Neural cell (in vitro differentiated cells): Measurements from ENCODE around the gene CDK7. TPM values are rescaled to one million over a fixed set of nuclear protein-coding genes. Genes with fewer than 3 reads are reported as not detected.

Source experiments
- H2AFZ ChIP-seq: fragments of 200-600, 300-800 bp; sonication (generic), shearing (Covaris generic); 2 replicates; pipeline ENCODE4 v1.6.0; 2014; ENCODE audit warnings: low read depth, mild to moderate bottlenecking, antibody characterized with exemption, low read length, moderate library complexity
- H3F3A ChIP-seq: fragments of 200-600 bp; shearing (Covaris generic); 2 replicates; pipeline ENCODE4 v1.6.1; 2016; ENCODE audit warnings: mild to moderate bottlenecking, moderate library complexity, mixed read lengths, antibody characterized with exemption, low read length; ENCODE audit not compliant: insufficient read depth, poor library complexity, severe bottlenecking
- H3K27ac ChIP-seq: fragments of 200-600, 300-800 bp; sonication (generic), shearing (Covaris generic); 2 replicates; pipeline ENCODE4 v1.5.1; 2014; ENCODE audit warnings: mild to moderate bottlenecking, low read length, moderate library complexity
- H3K27me3 ChIP-seq: fragments of 300-800, 200-600 bp; sonication (generic), shearing (Covaris generic); 2 replicates; pipeline ENCODE4 v1.6.0; 2014; ENCODE audit warnings: mild to moderate bottlenecking, low read depth, low read length, moderate library complexity; ENCODE audit not compliant: insufficient read depth
- H3K36me3 ChIP-seq: fragments of 300-800, 200-600 bp; sonication (generic), shearing (Covaris generic); 2 replicates; pipeline ENCODE4 v1.5.1; 2014; ENCODE audit warnings: mild to moderate bottlenecking, antibody characterized with exemption, low read length, moderate library complexity; ENCODE audit not compliant: insufficient read depth
- H3K4me2 ChIP-seq: fragments of 300-800, 200-600 bp; sonication (generic), shearing (Covaris generic); 2 replicates; pipeline ENCODE4 v1.6.0; 2014; ENCODE audit warnings: mild to moderate bottlenecking, low read length
- H3K4me3 ChIP-seq: fragments of 300-800, 200-600 bp; sonication (generic), shearing (Covaris generic); 2 replicates; pipeline ENCODE4 v1.5.1; 2014; ENCODE audit warnings: mild to moderate bottlenecking, low read length, moderate library complexity
- H3K79me2 ChIP-seq: fragments of 200-600 bp; shearing (Covaris generic); replicated peaks from 2 replicates; pipeline ENCODE4 v1.6.0; 2014; ENCODE audit warnings: mild to moderate bottlenecking, low read length, moderate library complexity; ENCODE audit not compliant: insufficient read depth
- H3K9ac ChIP-seq: fragments of 300-800, 200-600 bp; sonication (generic), shearing (Covaris generic); 2 replicates; pipeline ENCODE4 v1.6.1; 2016; ENCODE audit warnings: mild to moderate bottlenecking, low read length, mixed read lengths
- H3K9me2 ChIP-seq: fragments of 200-600 bp; shearing (Covaris generic); 2 replicates; pipeline ENCODE4 v1.6.1; 2016; ENCODE audit warnings: mild to moderate bottlenecking, low read length, mixed read lengths; ENCODE audit not compliant: insufficient read depth
- H3K9me3 ChIP-seq: fragments of 200-600, 300-800 bp; sonication (generic), shearing (Covaris generic); 2 replicates; pipeline ENCODE4 v1.6.1; 2016; ENCODE audit warnings: mild to moderate bottlenecking, mixed run types, low read length, moderate library complexity, mixed read lengths
- H4K20me1 ChIP-seq: fragments of 200-600 bp; shearing (Covaris generic); 2 replicates; pipeline ENCODE4 v1.6.1; 2016; ENCODE audit warnings: mild to moderate bottlenecking, mixed run types; ENCODE audit not compliant: insufficient read depth
- CTCF ChIP-seq: fragments of 450-650 bp; IDR thresholded peaks from 2 replicates; pipeline ENCODE4 v1.5.1; 2014; ENCODE audit warnings: antibody characterized with exemption, mild to moderate bottlenecking, moderate library complexity; ENCODE audit not compliant: poor library complexity, severe bottlenecking
- EP300 ChIP-seq: fragments of 450-650 bp; conservative IDR thresholded peaks from 2 replicates; pipeline ENCODE4 v1.6.1; 2014; ENCODE audit warnings: antibody characterized with exemption, mild to moderate bottlenecking, moderate library complexity; ENCODE audit not compliant: poor library complexity, severe bottlenecking
- EZH2 ChIP-seq: fragments of 200-600, 300-800 bp; shearing (Covaris generic), sonication (generic); IDR thresholded peaks from 2 replicates; pipeline ENCODE4 v1.6.1; 2014; ENCODE audit warnings: antibody characterized with exemption, low read length, borderline replicate concordance, mild to moderate bottlenecking; ENCODE audit not compliant: insufficient read depth, poor library complexity, severe bottlenecking
- MXI1 ChIP-seq: fragments of 450-650 bp; conservative IDR thresholded peaks from 2 replicates; pipeline ENCODE4 v1.6.1; 2014; ENCODE audit warnings: antibody characterized with exemption, mild to moderate bottlenecking; ENCODE audit not compliant: poor library complexity, severe bottlenecking
- POLR2AphosphoS5 ChIP-seq: IDR thresholded peaks from 2 replicates; pipeline ENCODE4 v1.6.1; 2012
- RAD21 ChIP-seq: fragments of 450-650 bp; conservative IDR thresholded peaks from 2 replicates; pipeline ENCODE4 v1.6.1; 2014; ENCODE audit warnings: antibody characterized with exemption, mild to moderate bottlenecking, moderate library complexity
- SMC3 ChIP-seq: fragments of 450-650 bp; conservative IDR thresholded peaks from 2 replicates; pipeline ENCODE4 v1.6.1; 2014; ENCODE audit warnings: antibody characterized with exemption, mild to moderate bottlenecking, moderate library complexity; ENCODE audit not compliant: poor library complexity
- TAF1 ChIP-seq: IDR thresholded peaks from 2 replicates; pipeline ENCODE4 v1.6.1; 2012; ENCODE audit warnings: low read depth
- polyA plus RNA-seq: library from polyadenylated mRNA; depleted of rRNA; stranded (reverse); fragments of >200 nt; gene quantifications from 2 replicates; pipeline ENCODE4 v1.2.3, GENCODE V29; 2014
- TF ChIP-seq, protein P1 (sequence below): IDR thresholded peaks from 2 replicates; pipeline ENCODE4 v1.6.1; 2012; ENCODE audit warnings: borderline replicate concordance

CDK7 gene
- polyA plus RNA-seq, 1 donor from 2014 or later, result 44.2 TPM

GRCh38 chr5:69209602-69210001 lies 25.1 kb upstream of the CDK7 start:
- H2AFZ ChIP-seq, result no peak overlapping the region
- H4K20me1 ChIP-seq, result no peaks in the 10 kb centered on the region
- TF ChIP-seq SMC3, result no peak
- TF ChIP-seq, protein P1, sequence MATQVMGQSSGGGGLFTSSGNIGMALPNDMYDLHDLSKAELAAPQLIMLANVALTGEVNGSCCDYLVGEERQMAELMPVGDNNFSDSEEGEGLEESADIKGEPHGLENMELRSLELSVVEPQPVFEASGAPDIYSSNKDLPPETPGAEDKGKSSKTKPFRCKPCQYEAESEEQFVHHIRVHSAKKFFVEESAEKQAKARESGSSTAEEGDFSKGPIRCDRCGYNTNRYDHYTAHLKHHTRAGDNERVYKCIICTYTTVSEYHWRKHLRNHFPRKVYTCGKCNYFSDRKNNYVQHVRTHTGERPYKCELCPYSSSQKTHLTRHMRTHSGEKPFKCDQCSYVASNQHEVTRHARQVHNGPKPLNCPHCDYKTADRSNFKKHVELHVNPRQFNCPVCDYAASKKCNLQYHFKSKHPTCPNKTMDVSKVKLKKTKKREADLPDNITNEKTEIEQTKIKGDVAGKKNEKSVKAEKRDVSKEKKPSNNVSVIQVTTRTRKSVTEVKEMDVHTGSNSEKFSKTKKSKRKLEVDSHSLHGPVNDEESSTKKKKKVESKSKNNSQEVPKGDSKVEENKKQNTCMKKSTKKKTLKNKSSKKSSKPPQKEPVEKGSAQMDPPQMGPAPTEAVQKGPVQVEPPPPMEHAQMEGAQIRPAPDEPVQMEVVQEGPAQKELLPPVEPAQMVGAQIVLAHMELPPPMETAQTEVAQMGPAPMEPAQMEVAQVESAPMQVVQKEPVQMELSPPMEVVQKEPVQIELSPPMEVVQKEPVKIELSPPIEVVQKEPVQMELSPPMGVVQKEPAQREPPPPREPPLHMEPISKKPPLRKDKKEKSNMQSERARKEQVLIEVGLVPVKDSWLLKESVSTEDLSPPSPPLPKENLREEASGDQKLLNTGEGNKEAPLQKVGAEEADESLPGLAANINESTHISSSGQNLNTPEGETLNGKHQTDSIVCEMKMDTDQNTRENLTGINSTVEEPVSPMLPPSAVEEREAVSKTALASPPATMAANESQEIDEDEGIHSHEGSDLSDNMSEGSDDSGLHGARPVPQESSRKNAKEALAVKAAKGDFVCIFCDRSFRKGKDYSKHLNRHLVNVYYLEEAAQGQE, result no peak
- TF ChIP-seq EP300, result no peak
- TF ChIP-seq RAD21, result no peak
- TF ChIP-seq POLR2AphosphoS5, result no peak
- no peak for TF ChIP-seq EZH2
- no peak for TF ChIP-seq CTCF
- H3K27ac ChIP-seq, result no peak overlapping the region
- H3K27me3 ChIP-seq, result no peaks in the 10 kb centered on the region
- no peaks in the 10 kb centered on the region for H3F3A ChIP-seq
- H3K4me3 ChIP-seq, result no peak overlapping the region
- H3K36me3 ChIP-seq, result no peaks in the 10 kb centered on the region
- no peaks in the 10 kb centered on the region for H3K9me3 ChIP-seq
- H3K4me2 ChIP-seq, result no peak overlapping the region
- H3K9ac ChIP-seq, result no peak overlapping the region
- no peaks in the 10 kb centered on the region for H3K9me2 ChIP-seq
- H3K79me2 ChIP-seq, result no peaks in the 10 kb centered on the region

DNA sequence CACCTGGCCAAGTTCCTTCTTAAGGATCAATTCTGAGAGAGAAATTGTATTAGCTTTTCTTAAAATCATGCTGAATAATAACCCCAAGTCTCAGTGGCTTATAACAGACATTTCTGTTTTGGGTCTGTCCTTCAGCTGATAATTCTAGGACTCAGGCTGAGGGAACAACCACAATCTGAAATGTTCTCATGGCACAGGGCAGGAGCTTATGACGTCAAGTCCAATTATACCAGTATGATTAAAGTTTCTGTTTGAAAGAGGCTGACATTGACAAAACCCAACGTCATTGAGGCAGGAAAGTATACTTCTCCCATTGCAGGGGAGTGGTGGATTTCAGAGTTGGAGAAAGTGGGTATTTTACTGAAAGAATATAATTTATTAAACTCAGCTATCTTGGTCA lies 23.5 kb upstream of the CDK7 start:
- Histone ChIP-seq H2AFZ (no peak overlapping the region), H3K4me3 (no peak overlapping the region), H3K27ac (no peak overlapping the region), H3K79me2 (no peaks in the 10 kb centered on the region), H3K9me3 (no peaks in the 10 kb centered on the region), H3K9me2 (no peaks in the 10 kb centered on the region), H4K20me1 (no peaks in the 10 kb centered on the region), H3K9ac (no peak overlapping the region), H3K36me3 (no peaks in the 10 kb centered on the region), H3F3A (no peaks in the 10 kb centered on the region), H3K4me2 (no peak overlapping the region), H3K27me3 (no peaks in the 10 kb centered on the region)
- TF ChIP-seq EP300 (no peak), POLR2AphosphoS5 (no peak), MXI1 (no peak)

- no peak overlapping the region for H3K4me2 ChIP-seq
- no peak for TF ChIP-seq EP300
- no peak for TF ChIP-seq MXI1
- TF ChIP-seq, protein P1, result no peak
- TF ChIP-seq TAF1, result no peak
- no peak for TF ChIP-seq SMC3
- TF ChIP-seq RAD21, result no peak
- TF ChIP-seq EZH2, result no peak
- TF ChIP-seq CTCF, result no peak
- H3K79me2 ChIP-seq, result no peaks in the 10 kb centered on the region
These were observed 22.7 kb upstream of the CDK7 start for GRCh38 chr5:69212022-69212421.

More at GRCh38 chr5:69212022-69212421, 22.7 kb upstream of the CDK7 start:
- H3K27me3 ChIP-seq, result no peaks in the 10 kb centered on the region
- no peak overlapping the region for H3K4me3 ChIP-seq
- H3K36me3 ChIP-seq, result no peaks in the 10 kb centered on the region
- H3K27ac ChIP-seq, result no peak overlapping the region
- no peak overlapping the region for H2AFZ ChIP-seq
- no peak overlapping the region for H3K9ac ChIP-seq
- H3K9me3 ChIP-seq, result no peaks in the 10 kb centered on the region
- H3F3A ChIP-seq, result no peaks in the 10 kb centered on the region
- H3K9me2 ChIP-seq, result no peaks in the 10 kb centered on the region
- no peaks in the 10 kb centered on the region for H4K20me1 ChIP-seq
